GM23338 (cell line): ENCODE measurements around the gene PCSK6. TPM values are rescaled to one million over a fixed set of nuclear protein-coding genes. Genes with fewer than 3 reads are reported as not detected.

Experiments used
- EZH2phosphoT487 ChIP-seq: fragments of 200-600 bp; sonication (generic); IDR thresholded peaks from one replicate; pipeline ENCODE4 v1.8.1; 2018; ENCODE audit warnings: antibody characterized with exemption; ENCODE audit not compliant: unreplicated experiment
- NANOG ChIP-seq: IDR thresholded peaks from 2 replicates; pipeline ENCODE4 v1.6.1; 2016; ENCODE audit warnings: antibody characterized with exemption, borderline replicate concordance
- REST ChIP-seq: IDR thresholded peaks from one replicate; pipeline ENCODE4 v1.6.1; 2018; ENCODE audit warnings: antibody characterized with exemption; ENCODE audit not compliant: unreplicated experiment
- ZNF114 ChIP-seq: fragments of 250-450 bp; sonication (Bioruptor Pico); IDR thresholded peaks from 2 replicates; pipeline ENCODE4 v1.5.0; 2020; ENCODE audit warnings: mild to moderate bottlenecking, moderate library complexity
- ZNF331 ChIP-seq: fragments of 250-450 bp; sonication (Bioruptor Pico); IDR thresholded peaks from 2 replicates; pipeline ENCODE4 v1.5.0; 2020; ENCODE audit warnings: low read depth, mild to moderate bottlenecking, moderate library complexity
- ZNF462 ChIP-seq: fragments of 250-450 bp; sonication (Bioruptor Pico); IDR thresholded peaks from 2 replicates; pipeline ENCODE4 v1.5.0; 2020; ENCODE audit warnings: mild to moderate bottlenecking, moderate library complexity
- polyA plus RNA-seq: library from polyadenylated mRNA; unstranded; fragments of >200 nt; fragmentation: Nextera tagmentation; extraction: Ambion mirVana; gene quantifications from 2 replicates; pipeline ENCODE4 v1.2.1, GENCODE V29; 2016
- total RNA-seq: library from RNA; depleted of rRNA; stranded (reverse); fragments of >200 nt; shearing (Covaris generic); gene quantifications from 2 replicates; pipeline ENCODE4 v1.2.3, GENCODE V29; 2014

The PCSK6 gene
- total and polyA plus RNA-seq, 2 experiments from 2014 or later: 1.7 to 6.7 TPM

- TF ChIP-seq ZNF462 (CRISPR knock-in tag): no peak
- no peak for TF ChIP-seq EZH2phosphoT487
- TF ChIP-seq NANOG: no peak
- no peak for TF ChIP-seq ZNF331 (CRISPR knock-in tag)
- no peak for TF ChIP-seq REST
- TF ChIP-seq ZNF114: no peak
These were observed 42.9 kb downstream of the PCSK6 start (continued) for GRCh38 chr15:101446518-101447167.
